HG03066 (cell line): ENCODE measurements around the gene SCD.

Experiments
- ATAC-seq: cut with Tn5 transposase; IDR thresholded peaks from one replicate; pipeline ENCODE4 v1.9.1; 2021; ENCODE audit warnings: low read depth; ENCODE audit not compliant: unreplicated experiment

The SCD gene

GRCh38 chr10:100391163-100392002, 44.4 kb downstream of the SCD start:
- ATAC-seq = no peak

DNA sequence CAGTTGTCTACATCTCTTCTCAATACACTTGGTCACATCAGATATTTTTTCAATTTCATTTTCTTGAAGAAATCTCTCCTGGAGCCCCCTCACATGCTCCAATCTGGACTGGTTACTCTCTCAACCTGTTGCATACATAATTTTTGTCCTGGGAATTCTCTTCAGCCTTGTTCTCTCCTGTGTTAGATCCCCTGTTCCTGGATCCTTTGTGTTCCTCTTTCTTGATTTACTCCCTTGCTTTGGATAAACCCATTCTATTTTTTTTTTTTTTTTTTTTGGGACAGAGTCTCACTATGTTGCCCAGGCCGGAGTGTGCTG, 45.6 kb downstream of the SCD start:
- no peak for ATAC-seq

DNA sequence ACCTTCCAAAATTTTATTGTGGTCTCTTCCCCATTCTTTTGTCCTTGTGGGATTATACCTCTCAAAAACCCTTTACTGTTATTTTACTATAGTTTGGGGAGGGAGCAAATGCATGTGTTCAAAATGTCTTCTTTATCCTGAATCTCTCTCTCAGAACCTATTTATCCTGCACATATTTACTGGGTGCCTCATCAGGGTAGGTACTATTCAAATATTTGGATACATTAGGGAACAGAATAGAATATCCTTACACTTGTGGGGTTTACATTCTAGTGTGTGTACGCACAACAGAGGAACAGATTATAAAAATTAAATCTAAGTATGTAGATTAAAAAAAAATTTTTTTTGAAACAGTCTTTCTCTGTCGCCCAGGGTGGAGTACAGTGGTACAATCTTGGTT, 48.6 kb downstream of the SCD start:
- ATAC-seq = no peak

DNA sequence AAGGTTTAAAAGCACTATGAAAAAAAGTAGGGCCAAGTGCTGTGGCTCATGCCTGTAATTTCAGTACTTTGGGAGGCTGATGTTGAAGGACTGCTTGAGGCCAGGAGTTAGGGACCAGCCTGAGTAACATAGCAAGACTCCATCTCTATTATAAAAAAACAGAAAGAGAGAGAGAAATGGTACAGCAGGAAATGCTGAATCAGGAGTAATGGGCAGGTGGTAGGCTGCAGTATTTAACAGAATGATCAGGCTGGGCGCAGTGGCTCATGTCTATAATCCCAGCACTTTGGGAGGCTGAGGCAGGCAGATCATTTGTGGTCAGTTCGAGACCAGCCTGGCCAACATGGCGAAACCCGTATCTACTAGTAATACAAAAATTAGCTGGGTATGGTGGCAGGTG, 49.6 kb downstream of the SCD start:
- no peak for ATAC-seq

- ATAC-seq = no peak
Observed at GRCh38 chr10:100401631-100402328, 54.7 kb downstream of the SCD start.

- no peak for ATAC-seq
Observed at GRCh38 chr10:100403734-100404133, 56.7 kb downstream of the SCD start.

GRCh38 chr10:100413173-100413572, 66.1 kb downstream of the SCD start:
- ATAC-seq = no peak
